HFF-Myc (cell line): ENCODE measurements around the gene TRMT61A.

Experiments
- DNase-seq: peaks from one replicate; pipeline ENCODE4 v3.0.0-alpha.2; 2011; ENCODE audit warnings: low read depth; ENCODE audit errors: extremely low read depth
- H3K4me3 ChIP-seq: replicated peaks from 2 replicates; pipeline ENCODE4 v1.5.1; 2011; ENCODE audit warnings: low read depth, mild to moderate bottlenecking, control low read depth, low read length
- TF ChIP-seq, protein P1 (sequence below): IDR thresholded peaks from 2 replicates; pipeline ENCODE4 v1.5.1; 2012; ENCODE audit warnings: mild to moderate bottlenecking, low read depth, low read length, control low read depth; ENCODE audit errors: missing control alignments

The TRMT61A gene

DNA sequence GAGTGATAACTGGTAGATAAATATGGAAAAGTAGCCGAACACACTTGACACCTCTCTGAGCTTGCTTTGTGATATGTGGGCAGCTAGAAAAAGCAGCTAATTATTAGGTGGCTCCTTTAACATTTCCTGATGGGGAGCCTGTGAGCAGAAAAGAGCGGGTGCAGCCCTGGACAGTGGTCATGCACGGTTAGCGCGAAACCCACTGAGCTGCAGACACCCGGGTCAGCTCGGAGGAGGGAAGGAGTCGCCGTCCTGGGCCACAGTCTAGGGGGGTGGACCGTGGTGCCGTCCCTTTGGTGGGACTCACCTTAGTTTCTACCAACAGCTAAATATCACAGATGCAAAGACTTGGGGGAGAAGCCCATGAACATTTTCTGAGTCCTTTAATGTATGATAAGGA lies 40.4 kb downstream of the TRMT61A start:
- TF ChIP-seq, protein P1, sequence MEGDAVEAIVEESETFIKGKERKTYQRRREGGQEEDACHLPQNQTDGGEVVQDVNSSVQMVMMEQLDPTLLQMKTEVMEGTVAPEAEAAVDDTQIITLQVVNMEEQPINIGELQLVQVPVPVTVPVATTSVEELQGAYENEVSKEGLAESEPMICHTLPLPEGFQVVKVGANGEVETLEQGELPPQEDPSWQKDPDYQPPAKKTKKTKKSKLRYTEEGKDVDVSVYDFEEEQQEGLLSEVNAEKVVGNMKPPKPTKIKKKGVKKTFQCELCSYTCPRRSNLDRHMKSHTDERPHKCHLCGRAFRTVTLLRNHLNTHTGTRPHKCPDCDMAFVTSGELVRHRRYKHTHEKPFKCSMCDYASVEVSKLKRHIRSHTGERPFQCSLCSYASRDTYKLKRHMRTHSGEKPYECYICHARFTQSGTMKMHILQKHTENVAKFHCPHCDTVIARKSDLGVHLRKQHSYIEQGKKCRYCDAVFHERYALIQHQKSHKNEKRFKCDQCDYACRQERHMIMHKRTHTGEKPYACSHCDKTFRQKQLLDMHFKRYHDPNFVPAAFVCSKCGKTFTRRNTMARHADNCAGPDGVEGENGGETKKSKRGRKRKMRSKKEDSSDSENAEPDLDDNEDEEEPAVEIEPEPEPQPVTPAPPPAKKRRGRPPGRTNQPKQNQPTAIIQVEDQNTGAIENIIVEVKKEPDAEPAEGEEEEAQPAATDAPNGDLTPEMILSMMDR = no peak
- no peak for DNase-seq
- H3K4me3 ChIP-seq = no peak overlapping the region

DNA sequence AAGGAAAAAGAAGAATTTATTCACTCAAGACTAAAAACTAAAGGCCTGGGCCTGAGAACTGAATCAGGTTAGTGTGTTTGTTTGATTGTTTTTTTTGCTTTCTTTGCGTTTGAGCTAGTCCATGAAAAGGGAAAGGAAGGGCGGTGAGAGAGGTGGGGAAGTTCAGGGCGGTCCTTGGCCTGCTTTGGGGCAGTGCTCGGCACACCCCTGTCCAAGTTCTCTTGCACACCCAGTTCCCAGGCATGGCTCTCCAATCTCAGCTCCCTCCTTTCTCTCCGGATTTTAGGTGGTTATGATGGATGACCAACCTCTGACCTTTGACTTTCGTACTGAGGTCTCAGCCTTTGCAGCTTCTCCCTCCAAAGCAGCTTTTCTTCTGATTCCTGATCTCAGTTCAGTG lies 45.1 kb downstream of the TRMT61A start:
- DNase-seq = no peak
- H3K4me3 ChIP-seq = no peak overlapping the region
- TF ChIP-seq, protein P1 = no peak

DNA sequence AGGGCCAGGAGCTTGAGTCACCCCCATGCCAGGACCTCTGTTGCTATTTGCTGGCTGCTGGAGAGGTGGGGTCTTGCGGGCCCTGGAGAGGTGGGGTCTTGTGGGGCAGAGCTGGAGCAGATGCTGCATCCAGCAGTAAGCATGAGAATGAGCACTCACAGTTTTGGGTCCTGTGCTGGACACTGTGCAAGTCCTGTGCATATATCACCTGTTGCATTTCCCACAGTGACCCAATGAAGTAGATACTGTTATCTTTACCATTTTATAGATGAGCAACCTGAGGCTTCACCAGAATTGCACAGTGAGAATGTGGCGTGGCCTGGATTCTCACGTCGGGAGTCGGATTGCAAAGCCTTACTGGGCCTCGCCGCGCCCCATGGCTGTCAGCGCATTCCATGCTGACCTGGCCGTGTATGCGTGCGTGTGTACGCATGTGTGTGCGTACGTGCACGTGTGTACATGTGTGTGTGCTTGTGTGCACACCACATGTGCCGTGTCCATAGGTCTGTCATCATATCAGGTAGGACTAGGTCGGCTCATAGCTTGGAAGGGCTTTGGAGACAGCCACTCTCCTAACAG lies 45.8 kb downstream of the TRMT61A start:
- no peak for DNase-seq
- TF ChIP-seq, protein P1 = no peak
- H3K4me3 ChIP-seq = no peak overlapping the region

DNA sequence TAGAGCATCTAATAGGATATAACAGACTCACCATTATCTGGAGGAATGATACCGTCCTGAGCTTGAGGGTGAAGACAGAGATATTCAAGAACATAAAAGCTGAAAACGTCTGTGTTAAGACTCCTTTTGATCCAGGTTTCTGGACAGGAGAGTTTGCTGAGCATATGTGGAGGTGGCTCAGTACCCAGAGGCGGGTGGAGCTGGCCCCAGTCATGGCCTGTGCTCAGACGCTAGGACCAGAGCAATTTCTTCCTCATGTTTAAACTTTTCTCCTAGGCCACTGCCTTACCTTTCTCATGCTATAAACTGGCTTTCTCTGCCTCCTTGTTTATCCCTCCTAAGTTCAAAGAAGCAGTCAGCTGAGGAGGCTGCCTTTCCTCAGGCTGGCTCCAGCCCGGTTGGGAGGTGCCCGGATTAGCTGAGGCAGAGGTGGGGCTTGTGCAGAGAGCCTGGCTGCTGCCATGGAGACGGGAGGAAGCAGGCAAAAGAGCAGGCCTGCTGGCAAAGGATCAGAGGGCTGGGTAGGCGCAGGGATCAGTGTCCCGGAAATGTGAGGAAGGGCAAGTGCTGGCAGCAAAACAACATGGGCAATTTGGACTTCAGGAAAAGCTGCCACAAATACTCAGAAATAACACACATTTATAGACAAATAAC lies 47.5 kb downstream of the TRMT61A start:
- peak; percentile 85 for DNase-seq
- TF ChIP-seq, protein P1 = no peak
- no peak overlapping the region for H3K4me3 ChIP-seq

DNA sequence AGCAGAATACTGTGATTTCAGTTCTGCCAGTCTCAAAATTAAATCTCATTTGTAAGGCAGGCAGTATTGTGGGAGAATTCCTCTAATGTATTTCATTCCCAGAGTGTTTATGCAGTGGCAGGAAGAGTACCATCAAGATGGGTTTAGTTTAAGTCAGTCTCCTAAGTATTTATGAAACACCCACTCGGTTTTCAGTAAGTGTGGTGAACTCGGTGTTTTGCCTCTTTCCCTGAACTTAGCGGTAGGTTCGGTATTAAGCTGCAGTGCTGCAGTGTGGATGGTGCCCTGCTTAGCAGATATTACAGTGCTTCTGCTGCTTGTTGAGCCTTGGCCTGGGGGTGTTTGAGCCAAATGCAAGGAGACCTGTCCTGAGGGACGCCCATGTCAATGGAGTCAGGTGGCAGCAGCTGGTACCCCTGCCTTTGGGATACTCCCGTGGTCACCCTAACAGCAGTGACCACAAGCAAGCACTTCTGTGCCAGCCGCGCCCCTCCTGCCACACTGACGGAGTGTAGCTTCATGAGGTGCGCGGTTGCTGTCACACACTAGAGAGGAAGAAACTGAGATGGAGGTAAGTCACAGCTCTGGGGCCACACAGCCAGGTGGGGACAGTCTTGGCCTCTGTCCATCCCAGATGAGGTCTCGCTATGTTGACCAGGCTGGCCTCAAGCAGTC lies 49.5 kb downstream of the TRMT61A start:
- no peak for DNase-seq
- H3K4me3 ChIP-seq = no peak overlapping the region
- TF ChIP-seq, protein P1 = no peak

DNA sequence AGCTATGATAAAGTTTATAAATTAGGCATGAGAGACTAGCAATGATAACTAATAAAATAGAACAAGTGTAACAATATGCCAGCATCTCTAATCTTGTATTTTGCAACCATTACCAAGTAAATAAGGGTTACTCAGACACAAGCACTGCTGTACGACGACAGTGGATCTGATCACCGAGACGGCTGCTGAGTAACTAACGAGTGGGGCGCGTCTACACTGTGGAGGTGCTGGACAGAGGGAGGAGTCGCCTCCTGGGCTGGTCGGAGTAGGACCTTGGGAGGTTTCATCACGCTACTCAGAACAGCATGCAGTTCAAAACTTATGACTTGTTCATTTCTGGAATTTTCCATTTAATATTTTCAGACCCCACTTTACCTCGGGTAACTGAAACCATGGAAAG lies 52.2 kb downstream of the TRMT61A start:
- no peak overlapping the region for H3K4me3 ChIP-seq
- TF ChIP-seq, protein P1 = no peak
- no peak for DNase-seq
